ENCODE data around the gene PHLDB1. TPM values are rescaled to one million over a fixed set of nuclear protein-coding genes. Genes with fewer than 3 reads are reported as not detected.

Gene PHLDB1
- total and polyA plus RNA-seq, 2 of the 8 experiments (the other 6 are each of a cell fraction or from before 2014, with no cell fraction given), result 53.9 to 74.8 TPM

DNA sequence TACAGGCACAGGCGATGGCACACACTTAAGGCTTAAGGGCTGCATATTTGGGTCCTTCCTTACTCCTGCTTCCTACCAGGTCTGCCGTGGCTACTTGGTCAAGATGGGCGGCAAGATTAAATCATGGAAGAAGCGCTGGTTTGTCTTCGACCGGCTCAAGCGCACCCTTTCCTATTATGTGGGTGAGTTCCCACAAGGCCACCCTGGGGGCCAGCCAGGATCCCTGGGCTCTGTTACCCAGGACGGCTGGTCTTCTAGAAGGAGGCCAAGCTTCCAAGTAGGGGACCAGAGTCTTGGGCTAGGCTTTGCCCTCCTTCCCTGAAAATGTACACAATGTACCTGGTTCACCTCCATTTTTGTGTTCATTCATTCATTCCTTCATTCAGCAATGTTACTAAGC, 43.0 kb downstream of the PHLDB1 start:
- Histone ChIP-seq H3K27me3 (replicated peaks in 1 of 4; ENCODE audit: control insufficient read depth in 3 of 4, extremely low read depth in 1 of 4, insufficient read depth in 3 of 4, low read length in 3 of 4) (no peaks in the 10 kb centered on the region), H2BK5ac (ENCODE audit: low read depth, low read length) (no peak overlapping the region), H2BK120ac (replicated peaks; ENCODE audit: low read depth, low read length) (no peak overlapping the region), H3K4me2 (ENCODE audit: insufficient read depth in 1 of 2, low read depth in 2 of 2, low read length in 2 of 2) (no peak overlapping the region), H4K5ac (ENCODE audit: insufficient read length, low read depth, low read length) (no peak overlapping the region), H3K9ac (replicated peaks in 1 of 4; ENCODE audit: extremely low read depth in 1 of 4, low read depth in 3 of 4, low read length in 3 of 4) (no peak overlapping the region), H3K79me1 (ENCODE audit: low read depth, low read length) (no peaks in the 10 kb centered on the region; the same call in 1 of the 2 replicates), H2AFZ (ENCODE audit: low read length) (no peak overlapping the region), H4K20me1 (replicated peaks in 1 of 2; ENCODE audit: control insufficient read depth in 1 of 2, insufficient read depth in 2 of 2, low read length in 2 of 2) (peaks cover 0 to 7% of the 10 kb centered on the region in 2 experiments), H2BK12ac (ENCODE audit: low read depth, low read length) (no peak overlapping the region), H3K27ac (ENCODE audit: low read depth, low read length) (no peak overlapping the region), H3K4me1 (replicated peaks in 1 of 4; ENCODE audit: control insufficient read depth in 3 of 4, insufficient read depth in 4 of 4, low read length in 3 of 4) (no peaks in the 10 kb centered on the region), H3K36me3 (ENCODE audit: control insufficient read depth in 2 of 4, insufficient read depth in 4 of 4, low read length in 3 of 4) (peaks cover 23 to 68% (median 43%) of the 10 kb centered on the region in 4 experiments; a peak in 7 of 8 replicates), H3K23me2 (ENCODE audit: low read depth, low read length) (no peaks in the 10 kb centered on the region), H4K8ac (ENCODE audit: extremely low read depth, insufficient read depth, low read length) (no peak overlapping the region), H3K14ac (ENCODE audit: insufficient read length) (no peak overlapping the region), H3K23ac (ENCODE audit: insufficient read length) (no peak overlapping the region), H2BK15ac (ENCODE audit: low read length) (no peak overlapping the region), H2AK5ac (ENCODE audit: low read depth, low read length) (no peak overlapping the region), H3K4me3 (ENCODE audit: extremely low read depth in 1 of 4, insufficient read depth in 2 of 4, low read depth in 3 of 4, low read length in 4 of 4) (no peak overlapping the region), H2BK20ac (ENCODE audit: low read length) (no peak overlapping the region), H3K79me2 (ENCODE audit: control insufficient read depth in 1 of 2, insufficient read depth in 2 of 2, low read length in 2 of 2) (no peaks in the 10 kb centered on the region), H3K9me3 (ENCODE audit: insufficient read depth in 2 of 2, low read depth in 1 of 2, low read length in 1 of 2) (no peaks in the 10 kb centered on the region), H4K91ac (replicated peaks; ENCODE audit: insufficient read length, low read length) (no peak overlapping the region), H3K18ac (ENCODE audit: extremely low read depth, low read length) (no peak overlapping the region), H3K56ac (replicated peaks; ENCODE audit: insufficient read length, low read depth, low read length) (no peak overlapping the region), H3K4ac (replicated peaks; ENCODE audit: insufficient read length, low read depth, low read length) (no peak overlapping the region)
- ChIA-PET POLR2A (ENCODE audit: partially characterized antibody) (interaction anchor here (1.2 to 16.1 kb wide), 2 partner anchors 10 to 29 kb away, joined by 3 to 271 read pairs; no protein-coding TSS in a partner anchor), CTCF (ENCODE audit: partially characterized antibody) (interaction anchor here (0.6 to 2.5 kb wide), 5 partner anchors 10 to 139 kb away, joined by 3 to 9 read pairs (median 4); no protein-coding TSS in a partner anchor)
- no peak for FAIRE-seq
- TF ChIP-seq CREB1 (IDR thresholded peaks at IDR 0.05) (no peak), EP300 (IDR thresholded peaks at IDR 0.05; ENCODE audit: borderline replicate concordance in 1 of 2, low read depth in 2 of 2, low read length in 2 of 2) (no peak), CHD1 (IDR thresholded peaks at IDR 0.05; ENCODE audit: low read depth, low read length) (no peak), CBX5 (IDR thresholded peaks at IDR 0.05; ENCODE audit: low read depth, low read length) (no peak), NRF1 (IDR thresholded peaks at IDR 0.05; ENCODE audit: low read depth, low read length) (no peak)
- no peak for DNase-seq (ENCODE audit: low read depth in 1 of 2, low spot score in 2 of 2)
- 96% methylated on average over 8 of the region's 8 CpGs; no CpG with 5 or more reads in 1 of the 2 experiments for WGBS, 2 experiments (ENCODE audit: extremely low coverage in 1 of 2, insufficient coverage in 1 of 2, insufficient read length in 1 of 2, insufficient replicate concordance in 2 of 2, low coverage in 1 of 2, low lambda C conversion rate in 2 of 2, missing lambda C conversion rate in 1 of 2)

All from H1 (cell line).